Measurements from ENCODE around the gene RBMS2. TPM values are rescaled to one million over a fixed set of nuclear protein-coding genes. Genes with fewer than 3 reads are reported as not detected.
"Not testable (repeated sequence)": the region's sequence is repeated elsewhere in the genome, so short reads cannot be mapped to it uniquely, and the experiment has no call there.

RBMS2 gene
- total RNA-seq, 1 donor from 2014 or later: 90.6 TPM

DNA sequence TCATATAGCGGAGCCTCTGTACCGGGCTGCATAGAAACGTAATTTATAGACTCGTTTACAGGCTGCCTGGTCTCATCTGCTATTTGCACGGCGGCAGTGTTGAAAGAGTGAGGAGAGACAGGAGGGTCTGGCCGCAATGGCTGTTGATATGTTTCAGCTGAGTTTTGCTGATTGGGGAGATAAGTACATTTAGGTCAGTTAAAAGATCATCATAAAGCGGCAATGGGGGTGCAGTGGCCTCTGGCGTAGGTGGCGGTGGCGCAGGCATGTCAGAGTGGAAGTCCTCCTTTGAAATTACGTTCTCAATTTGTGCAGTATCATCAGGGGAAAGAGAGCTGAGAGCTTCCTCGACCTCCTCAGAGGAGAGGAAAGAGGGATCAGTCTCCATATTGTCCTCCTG lies 21.7 kb upstream of the RBMS2 start:
- ATAC-seq; DNase-seq (ENCODE audit: low spot score); intact Hi-C loops (cut with DNase I): not testable (repeated sequence)

DNA sequence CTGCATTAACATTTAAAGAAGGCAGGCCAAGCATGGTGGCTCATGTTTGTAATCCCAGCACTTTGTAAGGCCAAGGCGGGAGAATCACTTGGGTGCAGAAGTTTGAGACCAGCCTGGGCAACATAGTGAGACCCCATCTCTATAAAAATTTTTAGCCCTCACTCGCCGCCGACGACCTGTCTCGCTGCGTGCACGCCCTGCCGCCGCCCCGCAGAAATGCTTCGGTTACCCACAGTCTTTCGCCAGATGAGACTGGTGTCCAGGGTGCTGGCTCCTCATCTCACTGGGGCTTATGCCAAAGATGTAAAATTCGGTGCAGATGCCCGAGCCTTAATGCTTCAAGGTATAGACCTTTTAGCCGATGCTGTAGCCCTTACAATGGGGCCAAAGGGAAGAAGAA lies 10.8 kb upstream of the RBMS2 start:
- no peak for ATAC-seq
- intact Hi-C loops (cut with DNase I): no loop called here
- no peak for DNase-seq (ENCODE audit: low spot score)

DNA sequence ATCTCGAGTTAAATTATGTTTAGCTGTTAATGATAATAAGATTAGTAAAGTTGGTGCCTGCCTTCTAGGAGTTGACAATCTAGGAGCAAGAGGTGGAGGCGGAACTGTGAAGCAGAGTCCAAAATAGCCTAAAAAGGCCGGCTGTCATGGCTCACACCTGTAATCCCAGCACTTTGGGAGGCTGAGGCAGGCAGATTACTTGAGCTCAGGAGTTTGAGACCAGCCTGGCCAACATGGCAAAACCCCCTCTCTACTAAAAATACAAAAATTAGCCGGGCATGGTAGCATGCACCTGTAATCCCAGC lies 7.7 kb upstream of the RBMS2 start:
- peak; percentile 40 for ATAC-seq
- DNase-seq (ENCODE audit: low spot score); intact Hi-C loops (cut with DNase I): not testable (repeated sequence)

DNA sequence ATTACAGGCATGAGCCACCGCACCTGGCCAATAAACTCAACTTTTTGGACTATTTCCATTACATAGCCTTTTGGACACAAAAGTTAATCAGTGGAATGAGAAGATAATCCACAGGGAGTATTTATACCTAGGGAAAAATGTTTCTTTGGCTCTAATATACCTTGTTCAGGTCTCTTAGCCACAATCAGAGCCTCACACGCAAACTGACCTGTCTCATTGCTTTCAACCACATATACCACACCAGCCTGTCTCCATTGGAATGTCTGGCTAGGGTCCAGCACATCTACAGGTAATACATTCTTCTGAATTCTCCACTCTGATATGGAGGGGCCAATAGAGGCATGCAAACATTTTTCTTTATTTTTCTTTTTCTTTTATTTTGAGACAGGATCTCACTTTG lies 3.8 kb upstream of the RBMS2 start:
- ATAC-seq (no peak), DNase-seq (ENCODE audit: low spot score) (no peak)
- intact Hi-C loops (cut with DNase I): loop anchor here (5.0 kb wide), 1 partner anchor 54 kb away; no protein-coding TSS in a partner anchor

DNA sequence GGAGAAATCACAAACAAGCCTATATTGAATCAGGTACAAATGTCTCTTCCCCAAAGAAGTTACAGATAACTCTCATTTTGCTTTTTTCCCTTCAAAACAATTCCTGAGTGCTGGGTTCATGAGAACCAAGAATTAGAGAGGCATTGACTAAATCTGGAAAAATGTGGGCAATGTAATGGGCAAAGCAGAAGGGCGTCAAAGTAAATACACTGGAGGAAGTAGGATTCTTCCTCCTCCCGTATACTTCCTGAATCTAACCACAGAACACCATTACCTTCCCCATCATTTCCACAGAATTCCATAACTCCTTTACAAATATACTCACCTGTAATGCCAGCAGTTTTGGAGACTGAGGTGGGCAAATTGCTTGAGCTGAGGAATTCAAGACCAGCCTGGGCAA lies 3.0 kb upstream of the RBMS2 start:
- intact Hi-C loops (cut with DNase I): loop anchor here (5.0 kb wide), 1 partner anchor 54 kb away; no protein-coding TSS in a partner anchor
- DNase-seq (ENCODE audit: low spot score) (no peak), ATAC-seq (no peak)

DNA sequence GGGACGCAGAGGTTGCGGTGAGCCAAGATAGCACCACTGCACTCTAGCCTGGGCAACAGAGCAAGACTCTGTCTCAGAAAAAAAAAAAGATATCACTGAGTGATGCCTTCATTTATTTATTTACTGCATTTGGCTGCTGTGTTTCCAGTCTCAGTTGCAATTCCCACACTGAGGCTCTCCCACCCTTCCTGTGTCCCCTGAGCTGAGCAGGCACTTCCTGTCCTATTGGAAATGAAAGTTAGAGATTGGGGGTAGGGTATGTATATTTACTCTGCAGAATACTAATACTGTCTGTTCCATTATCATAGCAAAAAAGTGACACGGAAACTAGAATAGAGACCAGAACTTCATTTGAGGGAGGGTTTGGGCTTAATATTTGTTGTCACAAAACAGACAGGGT lies 1.6 kb upstream of the RBMS2 start:
- intact Hi-C loops (cut with DNase I): no loop called here
- DNase-seq (ENCODE audit: low spot score) (no peak), ATAC-seq (no peak)

DNA sequence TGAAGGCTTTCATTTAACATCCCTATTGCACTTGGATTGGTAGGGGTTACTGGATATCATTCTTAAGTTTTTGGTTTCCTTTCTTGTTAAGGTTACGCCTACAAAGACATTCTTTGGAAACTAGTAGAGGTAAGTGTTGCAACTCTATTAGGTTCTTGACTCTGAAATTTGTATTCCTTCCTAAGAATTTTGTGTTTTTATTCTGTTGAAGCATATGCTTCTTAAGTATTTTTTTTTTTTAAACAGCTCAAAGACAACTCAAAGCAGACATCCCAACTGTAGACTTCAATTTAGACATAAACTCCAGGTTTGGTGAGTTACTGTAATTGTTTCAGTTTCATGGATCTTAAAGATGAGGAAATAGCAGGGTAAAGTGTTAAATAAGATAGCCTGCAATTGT lies 1.1 kb upstream of the RBMS2 start:
- intact Hi-C loops (cut with DNase I): no loop called here
- no peak for DNase-seq (ENCODE audit: low spot score)
- ATAC-seq: no peak

DNA sequence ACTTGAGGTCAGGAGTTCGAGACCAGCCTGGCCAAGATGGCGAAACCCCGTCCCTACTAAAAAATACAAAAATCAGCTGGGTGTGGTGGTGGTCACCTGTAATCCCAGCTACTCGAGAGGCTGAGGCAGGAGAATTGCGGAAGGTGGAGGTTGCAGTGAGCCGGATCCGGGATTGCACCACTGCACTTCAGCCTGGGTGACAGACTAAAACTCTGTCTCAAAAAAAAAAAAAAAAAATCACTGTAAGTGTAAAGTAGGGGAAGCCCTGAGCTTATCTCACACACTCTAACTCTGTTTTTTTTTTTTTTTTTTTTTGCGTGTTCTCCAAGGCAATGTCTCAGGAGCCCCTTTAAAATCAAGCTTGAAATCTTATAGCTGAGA lies 421 bp upstream of the RBMS2 start:
- peak; percentile 50 for ATAC-seq

DNA sequence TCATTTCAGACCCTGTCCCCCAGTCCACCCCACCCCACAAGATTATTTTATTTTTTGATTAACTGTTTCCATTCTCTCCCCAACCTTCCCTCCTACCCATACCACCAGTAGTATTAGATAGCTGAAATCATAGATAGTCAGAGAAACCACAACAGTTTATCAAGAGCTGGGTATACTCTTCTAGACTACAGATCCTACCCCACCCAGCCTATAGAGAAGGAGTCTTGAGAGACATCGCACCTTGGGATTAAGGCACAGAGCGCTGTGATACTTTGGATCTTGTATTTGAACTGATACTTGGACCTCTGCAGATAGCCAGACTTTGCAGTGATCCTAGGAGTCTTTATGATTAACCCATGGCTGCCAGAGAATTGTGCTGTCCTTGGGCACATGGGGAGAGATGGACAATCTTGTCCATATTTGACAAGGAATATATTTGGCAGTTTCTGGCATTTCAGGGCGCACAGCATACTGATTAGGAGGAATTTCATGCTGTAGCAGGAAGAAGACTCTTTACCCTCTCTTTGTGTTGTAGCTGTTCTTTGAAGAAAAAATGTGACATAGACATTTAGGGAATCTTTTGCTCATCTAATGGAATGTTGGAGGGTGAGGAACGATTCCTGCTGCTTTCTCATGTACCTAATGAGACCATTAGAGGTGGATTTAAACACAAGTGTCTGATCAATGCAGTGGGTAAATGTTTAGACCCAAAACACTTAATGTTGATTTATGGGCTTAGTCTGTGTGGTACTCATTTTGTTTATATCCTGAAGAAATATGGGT lies 982 bp downstream of the RBMS2 start:
- intact Hi-C loops (cut with DNase I): no loop called here
- DNase-seq (ENCODE audit: low spot score): no peak
- peak; percentile 11 for ATAC-seq

More for the DNA sequence above, 421 bp upstream of the RBMS2 start:
- DNase-seq (ENCODE audit: low spot score): no peak
- intact Hi-C loops (cut with DNase I): no loop called here

DNA sequence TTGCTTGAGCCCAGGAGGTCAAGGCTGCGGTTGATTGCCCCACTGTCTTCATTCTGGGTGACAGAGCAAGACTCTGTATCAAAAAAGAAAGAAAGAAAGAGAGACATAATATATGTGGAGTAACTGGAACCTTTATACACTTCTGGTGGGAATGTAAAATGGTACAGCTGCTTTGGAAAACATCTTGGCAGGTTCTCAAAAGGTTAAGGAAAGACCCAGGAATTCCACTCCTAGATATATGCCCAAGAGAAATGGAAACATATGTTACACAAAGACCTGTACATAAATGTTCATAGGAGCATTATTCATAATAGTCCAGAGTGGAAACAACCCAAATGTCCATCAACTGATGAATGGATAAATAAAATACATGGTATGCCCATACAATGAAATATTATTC lies 7.2 kb downstream of the RBMS2 start:
- intact Hi-C loops (cut with DNase I): no loop called here
- ATAC-seq (no peak), DNase-seq (ENCODE audit: low spot score) (no peak)

DNA sequence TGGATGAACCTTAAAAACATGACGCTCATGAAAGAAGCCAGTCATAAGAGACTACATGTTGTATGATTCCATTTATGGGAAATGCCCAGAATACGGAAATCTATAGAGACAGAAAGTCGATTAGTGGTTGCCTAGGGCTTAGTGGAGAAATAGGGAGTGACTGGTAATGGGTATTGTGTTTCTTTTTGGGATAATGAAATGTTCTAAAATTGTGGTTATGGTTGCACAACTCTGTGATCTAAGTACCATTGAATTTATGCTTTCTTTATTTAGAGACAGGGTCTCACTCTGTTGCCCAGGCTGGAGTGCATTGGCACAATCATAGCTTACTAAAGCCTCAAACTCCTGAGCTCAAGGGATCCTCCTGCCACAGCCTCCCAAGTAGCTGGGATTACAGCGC lies 8.0 kb downstream of the RBMS2 start:
- ATAC-seq (no peak), DNase-seq (ENCODE audit: low spot score) (no peak)
- intact Hi-C loops (cut with DNase I): loop anchor here (5.0 kb wide), 1 partner anchor 1313 kb away; no protein-coding TSS in a partner anchor

DNA sequence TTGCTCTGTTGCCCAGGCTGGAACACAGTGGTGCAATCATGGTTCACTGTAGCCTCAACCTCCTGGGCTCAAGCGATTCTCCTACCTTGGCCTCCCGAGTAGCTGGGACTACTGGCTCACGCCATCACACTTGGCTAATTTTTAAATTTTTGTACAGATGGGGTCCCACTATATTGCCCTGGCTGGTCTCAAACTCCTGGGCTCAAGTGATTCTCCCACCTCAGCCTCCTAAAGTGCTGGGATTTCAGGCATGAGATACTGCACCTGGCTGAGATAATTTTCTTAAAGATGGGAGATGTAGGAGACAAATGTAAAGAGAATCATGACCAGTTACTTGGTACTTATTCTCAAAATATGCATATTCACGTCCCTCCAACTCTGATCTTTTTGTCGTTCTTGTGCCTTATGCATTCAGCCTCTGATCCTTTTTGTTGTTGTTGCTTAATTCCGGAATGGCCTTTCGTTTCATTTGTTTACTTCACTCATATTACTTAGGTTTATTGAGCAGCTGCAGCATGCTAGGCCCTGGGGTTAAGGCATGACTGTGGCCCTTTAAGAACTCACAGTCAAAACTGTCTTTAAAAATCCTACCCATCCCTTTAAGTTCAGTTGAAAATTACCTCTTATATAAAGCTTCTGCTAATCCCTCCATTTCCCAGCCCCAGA lies 8.9 kb downstream of the RBMS2 start:
- intact Hi-C loops (cut with DNase I): loop anchor here (5.0 kb wide), 1 partner anchor 1312 kb away; no protein-coding TSS in a partner anchor
- DNase-seq (ENCODE audit: low spot score) (no peak), ATAC-seq (no peak)

DNA sequence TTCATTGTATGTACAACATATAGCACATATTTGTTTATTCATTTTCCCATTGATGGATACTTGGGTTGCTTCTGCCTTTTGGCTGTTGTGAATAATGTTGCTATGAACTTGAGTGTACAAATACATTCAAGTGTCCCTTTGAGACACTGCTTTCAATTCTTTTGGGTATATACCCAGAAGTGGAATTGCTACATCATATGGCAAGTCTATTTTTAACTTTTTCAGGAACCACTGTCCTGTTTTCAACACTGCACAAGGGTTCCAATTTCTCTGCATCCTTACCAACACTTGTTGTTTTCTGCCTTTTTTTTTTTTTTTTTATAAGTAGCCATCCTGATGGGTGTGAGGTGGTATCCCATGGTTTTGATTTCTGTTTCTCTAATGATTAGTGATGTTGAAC lies 15.9 kb downstream of the RBMS2 start:
- intact Hi-C loops (cut with DNase I): no loop called here
- no peak for DNase-seq (ENCODE audit: low spot score)
- no peak for ATAC-seq

DNA sequence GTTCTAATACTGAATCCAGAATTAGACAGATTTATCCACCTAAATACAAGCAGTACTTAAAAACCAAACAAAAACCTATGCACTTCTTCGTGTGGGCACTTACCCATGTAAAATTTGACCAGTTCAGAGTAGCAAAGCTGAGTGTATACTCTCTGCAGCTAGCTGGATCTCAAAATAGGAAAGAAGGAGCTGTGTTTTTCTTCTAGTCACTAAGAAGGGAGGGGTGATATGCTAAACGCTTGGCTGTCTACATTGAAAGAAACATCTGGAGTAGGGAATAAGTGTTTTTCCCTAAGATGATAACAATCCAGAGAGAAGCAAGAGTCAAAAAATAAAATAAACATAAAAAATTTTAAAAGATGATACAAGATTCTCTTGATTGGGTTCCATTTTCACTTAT lies 20.0 kb downstream of the RBMS2 start:
- no peak for ATAC-seq

DNA sequence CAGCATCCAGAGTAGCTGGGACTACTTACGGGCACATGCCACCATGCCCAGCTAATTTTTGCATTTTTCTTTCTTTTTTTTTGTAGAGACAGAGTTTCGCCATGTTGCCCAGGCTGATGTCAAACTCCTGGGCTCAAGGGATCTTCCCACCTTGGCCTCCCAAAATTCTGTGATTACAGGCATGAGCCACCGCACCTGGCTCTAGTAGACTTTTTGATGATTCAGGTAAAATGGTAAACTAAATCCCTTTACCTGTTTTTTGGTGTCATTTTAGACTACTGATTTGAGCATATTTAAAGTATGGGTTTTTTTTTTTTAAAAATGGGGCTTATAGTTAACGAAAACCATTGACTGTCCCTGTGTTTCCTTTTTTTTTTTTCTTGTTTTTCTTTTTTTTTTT lies 20.5 kb downstream of the RBMS2 start:
- DNase-seq (ENCODE audit: low spot score): no peak
- no peak for ATAC-seq

More for the DNA sequence above, 20.0 kb downstream of the RBMS2 start:
- no peak for DNase-seq (ENCODE audit: low spot score)
- intact Hi-C loops (cut with DNase I): no loop called here

DNA sequence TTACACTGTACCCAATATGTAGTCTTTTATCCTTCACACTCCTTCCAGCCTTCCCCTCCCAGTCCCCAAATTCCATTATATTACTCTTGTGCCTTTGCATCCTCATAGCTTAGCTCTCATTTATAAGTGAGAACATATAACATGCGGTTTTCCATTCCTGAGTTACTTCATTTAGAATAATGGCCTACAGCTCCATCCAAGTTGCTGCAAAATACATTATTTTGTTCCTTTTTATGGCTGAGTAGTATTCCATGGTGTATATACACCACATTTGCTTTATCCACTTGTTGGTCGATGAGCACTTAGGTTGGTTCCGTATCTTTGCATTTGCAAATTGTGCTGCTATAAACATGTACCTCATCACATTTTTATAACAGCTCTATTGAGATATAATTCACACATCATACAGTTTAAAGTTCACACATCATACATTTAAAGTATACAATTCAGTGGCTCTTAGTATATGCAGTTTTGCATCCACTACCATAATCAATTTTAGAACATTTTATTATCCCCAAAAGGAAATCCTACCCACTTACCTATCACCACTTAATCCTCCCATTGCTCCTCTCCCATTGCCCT lies 23.5 kb downstream of the RBMS2 start:
- ATAC-seq: no peak
- intact Hi-C loops (cut with DNase I): no loop called here
- no peak for DNase-seq (ENCODE audit: low spot score)

More for the DNA sequence above, 20.5 kb downstream of the RBMS2 start:
- intact Hi-C loops (cut with DNase I): no loop called here

DNA sequence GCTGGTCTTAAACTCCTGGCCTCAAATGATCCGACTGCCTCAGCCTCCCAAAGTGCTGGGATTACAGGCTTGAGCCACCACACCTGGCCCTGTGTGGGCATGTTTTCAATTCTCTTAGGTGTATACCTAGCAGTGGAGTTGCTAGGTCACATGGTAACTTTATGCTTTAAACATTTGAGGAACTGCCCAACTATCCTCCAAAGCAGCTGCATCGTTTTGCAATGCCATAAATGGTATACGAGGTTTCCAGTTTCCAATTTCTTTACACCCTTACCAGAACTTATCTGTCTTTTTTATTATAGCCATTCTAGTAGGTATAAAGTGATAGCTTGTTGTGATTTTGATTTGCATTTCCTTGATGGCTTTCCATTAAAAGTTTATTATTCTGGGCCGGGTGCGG lies 25.1 kb downstream of the RBMS2 start:
- DNase-seq (ENCODE audit: low spot score) (no peak), ATAC-seq (no peak)
- intact Hi-C loops (cut with DNase I): no loop called here

DNA sequence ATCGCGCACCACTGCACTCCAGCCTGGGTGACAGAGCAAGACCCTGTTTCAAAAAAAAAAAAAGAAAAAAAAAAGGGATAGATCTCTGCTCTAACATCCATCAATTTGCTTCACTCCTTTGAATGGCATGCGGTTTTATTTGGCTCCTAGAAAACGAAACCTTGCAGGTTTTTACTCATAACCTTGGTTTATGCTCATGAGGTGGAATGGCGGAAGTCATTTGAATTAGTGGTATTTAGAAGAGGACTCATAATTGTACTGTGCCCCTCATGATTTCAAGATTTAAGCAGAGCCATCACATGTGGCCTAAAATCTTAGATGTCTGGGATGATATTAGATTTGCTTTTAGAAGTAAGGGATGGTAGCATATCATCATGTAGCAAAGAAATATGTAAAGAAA lies 29.4 kb downstream of the RBMS2 start:
- ATAC-seq (no peak), DNase-seq (ENCODE audit: low spot score) (no peak)
- intact Hi-C loops (cut with DNase I): no loop called here

DNA sequence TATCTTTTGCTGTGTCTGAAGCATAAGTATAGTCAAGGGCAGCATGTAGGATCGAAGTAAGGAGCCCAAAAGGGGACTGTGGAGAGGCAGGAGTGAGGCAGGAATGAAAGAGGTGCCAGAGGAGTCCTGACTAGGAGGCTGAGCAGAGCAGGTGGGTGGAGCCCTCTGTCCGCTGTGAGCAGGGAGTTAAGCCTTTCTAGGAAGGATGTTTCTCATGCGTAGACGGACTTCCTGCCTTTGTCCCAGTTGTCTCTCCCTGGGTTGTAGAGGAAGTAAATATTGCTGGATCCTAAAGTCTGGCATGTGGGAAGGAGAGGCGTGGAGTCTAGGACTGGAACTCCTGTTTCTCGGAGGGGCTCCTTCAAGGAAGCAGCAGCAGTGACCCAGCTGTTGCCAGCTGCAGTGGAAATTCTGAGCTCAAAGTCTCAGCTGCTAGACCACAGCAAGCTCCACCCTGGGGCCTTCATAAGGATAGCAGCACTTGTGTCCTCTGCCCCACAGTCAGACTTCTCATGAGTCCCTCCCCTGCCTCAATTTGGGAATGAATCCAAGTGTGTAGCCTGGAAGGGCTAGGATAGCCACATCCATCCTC lies 44.0 kb downstream of the RBMS2 start:
- intact Hi-C loops (cut with DNase I): no loop called here
- DNase-seq (ENCODE audit: low spot score) (peak; percentile 81), ATAC-seq (peak; percentile 91)

DNA sequence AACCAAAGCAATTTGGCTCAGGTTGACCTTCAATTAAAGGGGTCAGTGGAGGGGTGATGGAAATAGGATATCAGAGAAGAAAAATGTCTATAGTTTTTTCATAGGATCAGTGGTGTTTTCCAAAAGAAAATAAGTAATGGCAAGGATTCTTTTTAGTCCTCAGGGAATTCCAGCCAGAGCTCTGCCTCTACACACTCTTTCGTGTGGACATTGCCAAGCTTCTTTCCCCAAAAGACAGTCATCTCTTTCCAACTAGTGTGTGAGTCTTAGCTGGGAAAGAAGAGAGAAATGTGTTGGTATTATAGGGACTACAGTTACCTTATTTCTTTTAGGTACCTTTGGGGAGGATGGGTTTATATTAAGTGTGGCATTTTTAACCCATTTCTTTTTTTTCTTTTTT lies 46.5 kb downstream of the RBMS2 start:
- intact Hi-C loops (cut with DNase I): no loop called here
- no peak for DNase-seq (ENCODE audit: low spot score)
- no peak for ATAC-seq

Data from sciatic nerve (tissue), 2 donors.